ENCODE measurements around the gene RPH3AL. TPM values are rescaled to one million over a fixed set of nuclear protein-coding genes. Genes with fewer than 3 reads are reported as not detected.
"Not testable (repeated sequence)": the region's sequence is repeated elsewhere in the genome, so short reads cannot be mapped to it uniquely, and the experiment has no call there.

The RPH3AL gene
- total RNA-seq, 1 donor from 2014 or later = 6.0 TPM

DNA sequence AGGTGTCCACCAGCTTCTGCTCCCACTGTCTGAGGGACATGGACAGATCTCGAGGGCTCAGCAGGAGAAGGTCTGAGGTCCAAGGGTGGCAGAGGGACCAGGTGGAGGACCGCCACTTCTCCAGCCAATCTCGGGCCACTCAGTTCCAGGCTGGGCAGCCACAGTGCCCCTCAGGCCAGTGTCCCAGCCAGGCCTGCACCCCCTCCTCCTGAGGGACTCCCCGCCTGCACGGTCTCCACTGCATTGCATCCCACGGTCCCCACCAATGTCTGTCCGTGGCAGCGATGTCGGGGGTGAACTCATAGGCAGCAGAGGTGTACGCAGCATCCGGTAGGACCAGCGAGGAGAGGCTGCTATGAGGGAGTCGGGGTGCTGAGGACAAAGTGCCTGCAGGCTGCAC, 107.0 kb downstream of the RPH3AL start:
- Mint-ChIP-seq H3K4me3 (no peak overlapping the region), H3K36me3 (ENCODE audit: low read depth) (peaks cover 5% of the 10 kb centered on the region), H3K4me1 (no peaks in the 10 kb centered on the region), H3K27me3 (no peaks in the 10 kb centered on the region), H3K27ac (no peak overlapping the region), H3K9me3 (no peaks in the 10 kb centered on the region)
- intact Hi-C loops (cut with micrococcal nuclease) = no loop called here
- TF ChIP-seq, protein P1, sequence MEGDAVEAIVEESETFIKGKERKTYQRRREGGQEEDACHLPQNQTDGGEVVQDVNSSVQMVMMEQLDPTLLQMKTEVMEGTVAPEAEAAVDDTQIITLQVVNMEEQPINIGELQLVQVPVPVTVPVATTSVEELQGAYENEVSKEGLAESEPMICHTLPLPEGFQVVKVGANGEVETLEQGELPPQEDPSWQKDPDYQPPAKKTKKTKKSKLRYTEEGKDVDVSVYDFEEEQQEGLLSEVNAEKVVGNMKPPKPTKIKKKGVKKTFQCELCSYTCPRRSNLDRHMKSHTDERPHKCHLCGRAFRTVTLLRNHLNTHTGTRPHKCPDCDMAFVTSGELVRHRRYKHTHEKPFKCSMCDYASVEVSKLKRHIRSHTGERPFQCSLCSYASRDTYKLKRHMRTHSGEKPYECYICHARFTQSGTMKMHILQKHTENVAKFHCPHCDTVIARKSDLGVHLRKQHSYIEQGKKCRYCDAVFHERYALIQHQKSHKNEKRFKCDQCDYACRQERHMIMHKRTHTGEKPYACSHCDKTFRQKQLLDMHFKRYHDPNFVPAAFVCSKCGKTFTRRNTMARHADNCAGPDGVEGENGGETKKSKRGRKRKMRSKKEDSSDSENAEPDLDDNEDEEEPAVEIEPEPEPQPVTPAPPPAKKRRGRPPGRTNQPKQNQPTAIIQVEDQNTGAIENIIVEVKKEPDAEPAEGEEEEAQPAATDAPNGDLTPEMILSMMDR (IDR thresholded peaks at IDR 0.05) = no peak
- DNase-seq = no peak
- POLR2A ChIA-PET = no interaction called here
- no peak for ATAC-seq (ENCODE audit: low read depth)
- CTCF ChIA-PET = no interaction called here

DNA sequence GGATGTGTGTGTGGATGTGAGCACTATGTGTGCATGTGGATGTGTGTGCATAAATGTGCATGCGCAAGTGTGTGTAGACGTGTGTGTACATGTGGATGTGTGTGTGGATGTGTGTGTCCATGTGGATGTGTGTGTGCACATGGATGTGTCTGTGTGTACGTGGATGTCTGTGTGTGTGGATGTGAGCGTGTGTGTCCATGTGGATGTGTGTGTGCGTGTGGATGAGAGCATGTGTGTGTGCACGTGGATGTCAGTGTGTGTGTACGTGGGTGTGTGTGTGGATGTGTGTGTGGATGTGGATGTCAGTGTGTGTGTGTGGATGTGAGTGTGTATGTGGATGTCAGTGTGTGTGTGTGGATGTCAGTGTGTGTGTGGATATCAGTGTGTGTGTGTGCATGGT, 107.6 kb downstream of the RPH3AL start:
- TF ChIP-seq, protein P1 (IDR thresholded peaks at IDR 0.05) = no peak
- Mint-ChIP-seq H3K9me3 (no peaks in the 10 kb centered on the region), H3K4me1 (no peaks in the 10 kb centered on the region), H3K4me3 (no peak overlapping the region), H3K27me3 (no peaks in the 10 kb centered on the region), H3K27ac (no peak overlapping the region), H3K36me3 (ENCODE audit: low read depth) (peaks cover 5% of the 10 kb centered on the region)
- ATAC-seq (ENCODE audit: low read depth) (no peak), DNase-seq (no peak)
- intact Hi-C loops (cut with micrococcal nuclease) = no loop called here
- ChIA-PET POLR2A (no interaction called here), CTCF (no interaction called here)

DNA sequence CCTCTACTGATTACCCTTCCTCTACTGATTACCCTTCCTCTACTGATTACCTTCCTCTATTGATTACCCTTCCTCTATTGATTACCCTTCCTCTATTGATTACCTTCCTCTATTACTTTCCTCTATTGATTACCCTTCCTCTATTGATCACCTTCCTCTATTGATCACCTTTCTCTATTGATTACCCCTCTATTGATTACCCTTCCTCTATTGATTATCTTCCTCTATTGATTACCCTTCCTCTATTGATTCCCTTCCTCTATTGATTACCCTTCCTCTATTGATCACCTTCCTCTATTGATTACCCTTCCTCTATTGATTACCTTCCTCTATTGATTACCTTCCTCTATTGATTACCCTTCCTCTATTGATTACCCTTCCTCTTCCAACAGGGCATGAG, 108.7 kb downstream of the RPH3AL start:
- H3K4me1 Mint-ChIP-seq; CTCF ChIA-PET; ATAC-seq (ENCODE audit: low read depth); H3K4me3 Mint-ChIP-seq; H3K27ac Mint-ChIP-seq; POLR2A ChIA-PET; H3K36me3 Mint-ChIP-seq (ENCODE audit: low read depth); intact Hi-C loops (cut with micrococcal nuclease); H3K27me3 Mint-ChIP-seq; DNase-seq; H3K9me3 Mint-ChIP-seq: not testable (repeated sequence)

DNA sequence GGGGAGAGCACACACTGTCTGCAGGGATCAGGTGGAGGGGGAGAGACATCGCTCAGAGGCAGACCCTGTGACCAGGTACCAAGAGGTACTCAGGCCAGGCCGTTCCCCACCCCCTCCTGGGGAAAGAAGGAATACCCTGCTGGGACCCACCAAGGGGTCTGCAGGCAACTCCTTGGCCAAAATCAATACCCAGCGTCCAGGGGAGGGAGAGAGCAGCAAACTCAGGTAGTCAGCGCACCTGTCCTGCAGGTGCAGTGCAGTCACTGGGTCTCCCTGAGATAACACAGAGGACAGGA, 113.7 kb downstream of the RPH3AL start:
- ChIA-PET POLR2A (no interaction called here), CTCF (no interaction called here)
- TF ChIP-seq, protein P1 (IDR thresholded peaks at IDR 0.05) = no peak
- no peak overlapping the region for H3K4me3 Mint-ChIP-seq
- DNase-seq (no peak), ATAC-seq (ENCODE audit: low read depth) (no peak)
- no peaks in the 10 kb centered on the region for H3K9me3 Mint-ChIP-seq
- no peaks in the 10 kb centered on the region for H3K36me3 Mint-ChIP-seq (ENCODE audit: low read depth)
- intact Hi-C loops (cut with micrococcal nuclease) = no loop called here
- no peaks in the 10 kb centered on the region for H3K27me3 Mint-ChIP-seq
- peaks cover 6% of the 10 kb centered on the region for H3K4me1 Mint-ChIP-seq
- H3K27ac Mint-ChIP-seq = no peak overlapping the region

DNA sequence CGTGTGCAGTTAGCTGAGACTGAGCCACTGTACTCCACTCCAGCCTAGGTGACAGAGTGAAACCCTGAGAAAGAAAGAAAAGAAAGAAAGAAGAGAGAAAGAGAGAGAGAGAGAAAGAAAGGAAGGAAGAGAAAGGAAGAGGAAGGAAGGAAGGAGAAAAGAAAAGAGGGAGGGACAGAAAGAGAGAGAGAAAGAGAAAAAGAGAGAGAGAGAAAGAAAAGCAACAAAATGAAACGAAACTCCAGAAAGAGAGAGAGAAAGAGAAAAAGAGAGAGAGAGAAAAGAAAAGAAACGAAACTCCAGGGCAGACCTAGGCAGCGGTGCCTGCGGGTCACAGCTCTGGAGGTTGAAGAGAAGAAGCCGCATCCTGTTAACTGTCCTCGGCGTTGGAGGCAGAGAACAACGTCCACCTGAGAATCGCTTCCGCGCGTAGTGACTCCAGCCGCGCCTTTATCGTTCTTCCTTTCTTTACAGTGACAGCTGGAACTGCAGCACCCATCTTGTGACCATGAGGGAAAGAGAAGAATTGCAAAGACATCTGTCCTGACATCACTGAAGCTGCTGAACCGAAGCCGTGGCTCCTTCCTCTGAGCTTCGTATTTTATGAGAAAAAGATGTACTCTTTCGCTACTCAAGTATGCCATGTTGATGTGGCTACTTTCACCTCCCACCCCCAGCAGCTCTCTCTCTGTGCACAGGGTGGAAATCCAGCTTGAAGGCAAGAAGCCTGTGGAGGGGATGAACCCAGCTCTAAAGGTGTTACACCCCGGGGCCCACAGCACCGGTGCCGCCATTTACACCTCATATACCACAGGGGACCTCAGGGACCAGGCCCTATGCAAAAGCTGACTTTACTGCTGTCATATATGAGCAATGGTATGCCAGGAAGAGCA, 114.3 kb downstream of the RPH3AL start:
- ATAC-seq (ENCODE audit: low read depth) (peak; percentile 49), DNase-seq (no peak)
- H3K4me1 Mint-ChIP-seq = peaks cover 6% of the 10 kb centered on the region
- ChIA-PET POLR2A (no interaction called here), CTCF (no interaction called here)
- peak overlapping the region; percentile 11 for H3K4me3 Mint-ChIP-seq
- H3K36me3 Mint-ChIP-seq (ENCODE audit: low read depth) = no peaks in the 10 kb centered on the region
- intact Hi-C loops (cut with micrococcal nuclease) = no loop called here
- H3K27me3 Mint-ChIP-seq = no peaks in the 10 kb centered on the region
- no peak overlapping the region for H3K27ac Mint-ChIP-seq
- TF ChIP-seq, protein P1 (IDR thresholded peaks at IDR 0.05) = no peak
- no peaks in the 10 kb centered on the region for H3K9me3 Mint-ChIP-seq

All from activated B cell treated with CpG ODN at 0.5 μM for 24 hours (primary cell).